Measurements from ENCODE around the gene RASSF10.
"Not testable (repeated sequence)": the region's sequence is repeated elsewhere in the genome, so short reads cannot be mapped to it uniquely, and the experiment has no call there.

RASSF10 gene

GRCh38 chr11:13026722-13027121 is 17.6 kb downstream of the RASSF10 start:
- DNase-seq (ENCODE audit: low spot score) = no peak

- no peak for DNase-seq (ENCODE audit: low spot score)
These were observed 19.2 kb downstream of the RASSF10 start for GRCh38 chr11:13028322-13028721.

GRCh38 chr11:13029872-13030271 is 20.8 kb downstream of the RASSF10 start:
- DNase-seq (ENCODE audit: low spot score) = no peak

- DNase-seq (ENCODE audit: low spot score) = no peak
These were observed 21.7 kb downstream of the RASSF10 start for GRCh38 chr11:13030857-13031256.

- DNase-seq (ENCODE audit: low spot score) = no peak
These were observed 22.2 kb downstream of the RASSF10 start for GRCh38 chr11:13031349-13031748.

GRCh38 chr11:13033760-13034533 is 24.8 kb downstream of the RASSF10 start:
- no peak for DNase-seq (ENCODE audit: low spot score)

- DNase-seq (ENCODE audit: low spot score) = no peak
These were observed 26.6 kb downstream of the RASSF10 start for GRCh38 chr11:13035711-13036110.

- no peak for DNase-seq (ENCODE audit: low spot score)
These were observed 27.1 kb downstream of the RASSF10 start for GRCh38 chr11:13036235-13036634.

GRCh38 chr11:13038366-13038765 is 29.2 kb downstream of the RASSF10 start:
- DNase-seq (ENCODE audit: low spot score) = no peak

- no peak for DNase-seq (ENCODE audit: low spot score)
These were observed 30.0 kb downstream of the RASSF10 start for GRCh38 chr11:13039126-13039525.

GRCh38 chr11:13040969-13041561 is 31.9 kb downstream of the RASSF10 start:
- DNase-seq (ENCODE audit: low spot score) = no peak

- DNase-seq (ENCODE audit: low spot score) = no peak
These were observed 33.8 kb downstream of the RASSF10 start for GRCh38 chr11:13042873-13043342.

- no peak for DNase-seq (ENCODE audit: low spot score)
These were observed 35.0 kb downstream of the RASSF10 start for GRCh38 chr11:13043912-13044628.

GRCh38 chr11:13045089-13045488 is 36.0 kb downstream of the RASSF10 start:
- DNase-seq (ENCODE audit: low spot score) = not testable (repeated sequence)

- no peak for DNase-seq (ENCODE audit: low spot score)
These were observed 36.6 kb downstream of the RASSF10 start for GRCh38 chr11:13045734-13046133.

GRCh38 chr11:13046637-13047570 is 37.8 kb downstream of the RASSF10 start:
- DNase-seq (ENCODE audit: low spot score) = no peak

GRCh38 chr11:13047884-13048283 is 38.8 kb downstream of the RASSF10 start:
- DNase-seq (ENCODE audit: low spot score) = no peak

- DNase-seq (ENCODE audit: low spot score) = no peak
These were observed 42.1 kb downstream of the RASSF10 start for GRCh38 chr11:13051257-13051656.

GRCh38 chr11:13052130-13052571 is 43.0 kb downstream of the RASSF10 start:
- no peak for DNase-seq (ENCODE audit: low spot score)

GRCh38 chr11:13053255-13053917 is 44.3 kb downstream of the RASSF10 start:
- no peak for DNase-seq (ENCODE audit: low spot score)

GRCh38 chr11:13054278-13054677 is 45.2 kb downstream of the RASSF10 start:
- DNase-seq (ENCODE audit: low spot score) = no peak
